ENCODE data around the gene GPR161.

The GPR161 gene

GRCh38 chr1:168148916-168149315, 12.2 kb upstream of the GPR161 start:
- no peak for DNase-seq

DNA sequence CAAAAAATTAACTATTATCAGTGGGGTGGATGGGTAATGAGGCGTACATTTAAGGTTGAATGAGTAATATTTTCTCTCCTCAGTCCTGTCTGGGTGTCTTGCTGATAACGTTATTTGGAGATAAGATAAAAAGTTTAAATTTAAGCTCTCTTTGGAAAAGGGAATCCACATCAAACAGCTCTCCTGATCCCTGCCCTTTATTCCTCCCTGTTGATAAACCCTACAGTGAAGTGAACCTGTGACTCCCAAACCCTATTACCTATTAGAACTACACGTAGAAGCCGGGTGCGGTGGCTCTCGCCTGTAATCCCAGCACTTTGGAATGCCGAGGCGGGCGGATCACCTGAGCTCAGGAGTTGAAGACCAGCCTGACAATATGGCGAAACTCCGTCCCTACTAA, 9.9 kb upstream of the GPR161 start:
- no peak for DNase-seq

- no peak for DNase-seq
Measured at GRCh38 chr1:168146160-168146539, 9.4 kb upstream of the GPR161 start.

DNA sequence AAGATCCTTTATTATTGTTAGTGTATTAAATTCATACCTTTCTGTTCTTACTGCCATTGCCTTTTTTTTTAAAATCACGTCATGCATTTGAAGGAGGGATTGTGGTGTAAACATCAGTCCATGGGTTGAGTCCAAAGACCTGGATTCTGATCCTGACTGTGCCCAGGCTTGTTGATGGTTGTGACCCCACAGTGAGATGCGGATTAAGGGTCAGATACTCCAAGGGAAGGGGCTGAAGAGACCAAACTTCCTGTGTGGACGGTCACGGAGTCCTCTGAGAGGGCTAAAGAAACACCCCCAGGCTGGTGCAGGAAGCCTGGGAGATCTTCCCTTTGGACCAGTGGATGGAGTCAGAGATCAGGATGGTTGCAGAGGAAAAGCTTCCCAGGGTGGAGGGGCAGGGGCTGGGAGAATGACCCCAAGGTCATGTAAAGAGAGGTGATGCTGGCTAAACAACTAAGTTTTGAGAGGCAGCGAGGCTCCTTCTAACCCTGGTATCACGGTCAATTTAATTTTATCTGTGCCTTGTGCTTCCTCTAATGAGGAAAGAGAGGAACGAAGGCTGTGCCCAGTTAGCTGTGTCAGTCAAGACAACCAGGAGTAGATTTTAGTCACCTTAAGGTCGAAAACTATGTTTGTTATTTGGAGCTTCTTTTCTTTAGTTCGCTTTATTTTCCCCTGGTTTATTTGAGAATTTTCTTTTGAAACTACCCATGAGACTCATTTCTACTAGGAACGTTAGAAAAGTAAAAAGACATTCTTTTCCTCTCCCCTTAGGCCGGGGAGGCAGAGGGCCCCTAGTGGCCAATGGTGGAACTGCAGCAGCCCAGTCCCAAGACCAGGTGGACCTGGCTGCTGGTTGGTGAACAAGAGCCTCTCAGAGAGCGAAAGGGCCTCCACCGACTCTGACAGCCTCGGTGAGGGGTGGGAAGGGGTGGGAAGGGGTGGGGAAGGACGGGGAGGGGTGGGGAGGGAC, 8.7 kb upstream of the GPR161 start:
- DNase-seq = peak in 44 of 56 donors; percentile 3 to 82 (median 41)

GRCh38 chr1:168141871-168142385, 5.2 kb upstream of the GPR161 start:
- DNase-seq = no peak

DNA sequence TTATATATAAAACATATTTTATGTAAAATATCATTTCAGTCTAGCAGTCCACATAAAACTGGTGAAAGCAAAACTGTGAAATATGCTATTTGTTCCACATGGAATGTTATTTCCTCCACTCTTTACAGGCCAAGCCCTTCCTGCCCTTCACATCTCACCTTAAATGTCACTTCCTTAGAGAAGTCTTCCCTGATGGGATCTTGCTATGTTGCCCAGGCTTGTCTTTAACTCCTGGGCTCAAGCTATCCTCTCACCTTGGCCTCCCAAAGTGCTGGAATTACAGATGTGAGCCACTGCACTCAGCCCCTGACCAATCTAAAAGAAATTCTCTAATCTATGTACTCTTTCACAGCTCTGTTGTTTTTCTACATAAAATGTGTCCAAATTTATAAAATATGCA, 2.3 kb upstream of the GPR161 start:
- no peak for DNase-seq

GRCh38 chr1:168138134-168138533, 1.4 kb upstream of the GPR161 start:
- no peak for DNase-seq

DNA sequence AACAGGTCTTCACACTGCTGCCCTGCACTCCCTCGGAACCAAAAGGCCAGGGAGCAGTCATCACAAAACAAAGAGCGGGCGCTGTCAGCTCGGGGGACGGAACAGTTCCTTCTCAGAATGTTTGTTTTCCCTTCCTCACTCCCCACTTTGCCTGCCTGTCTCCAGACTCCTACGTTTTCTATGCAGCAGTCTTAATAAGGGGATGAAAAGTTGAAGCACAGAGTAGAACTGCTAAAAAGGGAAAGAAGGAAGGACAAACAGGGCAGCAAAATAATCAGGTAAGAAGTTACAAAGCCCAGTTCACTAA, 738 bp upstream of the GPR161 start:
- DNase-seq = peak in 2 of 56 donors; percentile 25 to 26

DNA sequence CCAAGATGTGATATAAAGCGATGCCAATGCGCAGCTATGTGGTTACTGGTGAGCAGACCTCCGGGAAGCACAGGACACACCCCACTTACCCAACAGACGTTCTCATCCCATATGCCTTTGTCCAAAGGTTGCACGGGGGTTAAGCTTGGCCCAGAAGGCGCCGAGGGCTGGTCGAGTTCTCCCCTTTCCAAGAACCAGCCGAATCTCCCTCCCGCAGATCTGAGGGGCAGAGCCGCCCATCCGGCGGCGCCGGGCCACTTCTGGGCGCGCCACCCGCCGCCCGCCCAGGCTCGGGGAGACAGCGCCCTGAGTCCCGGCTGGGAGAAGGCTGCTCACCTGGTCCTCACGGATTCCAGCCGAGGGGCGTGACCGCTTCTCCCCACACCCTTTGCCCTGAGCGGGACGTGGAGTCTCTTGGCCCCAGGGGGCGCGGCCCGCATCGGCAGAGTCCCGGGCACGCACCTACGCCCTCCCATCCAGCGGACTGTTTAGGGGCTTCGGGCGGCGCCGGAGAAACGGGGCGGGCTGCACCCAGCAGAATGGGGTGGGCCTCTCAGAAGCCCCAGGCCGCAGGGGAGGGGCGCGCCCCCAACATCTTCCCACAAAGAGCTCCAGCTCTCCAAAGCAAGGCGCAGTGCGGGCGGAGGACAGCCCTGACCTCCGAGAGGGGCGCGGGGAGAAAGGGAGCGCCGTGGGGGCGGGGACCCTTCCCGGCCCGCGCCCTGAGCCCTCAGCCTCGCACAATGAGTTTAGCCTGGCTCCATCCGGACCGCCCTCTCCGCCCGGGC, 615 bp downstream of the GPR161 start:
- peak in 3 of 56 donors; percentile 2 to 13 (median 8) for DNase-seq

- no peak for DNase-seq
Measured at GRCh38 chr1:168135116-168135920, 1.4 kb downstream of the GPR161 start.

- DNase-seq = no peak
Measured at GRCh38 chr1:168134642-168135041, 2.1 kb downstream of the GPR161 start.

- DNase-seq = no peak
Measured at GRCh38 chr1:168134132-168134531, 2.6 kb downstream of the GPR161 start.

GRCh38 chr1:168129933-168130332, 6.8 kb downstream of the GPR161 start:
- no peak for DNase-seq

DNA sequence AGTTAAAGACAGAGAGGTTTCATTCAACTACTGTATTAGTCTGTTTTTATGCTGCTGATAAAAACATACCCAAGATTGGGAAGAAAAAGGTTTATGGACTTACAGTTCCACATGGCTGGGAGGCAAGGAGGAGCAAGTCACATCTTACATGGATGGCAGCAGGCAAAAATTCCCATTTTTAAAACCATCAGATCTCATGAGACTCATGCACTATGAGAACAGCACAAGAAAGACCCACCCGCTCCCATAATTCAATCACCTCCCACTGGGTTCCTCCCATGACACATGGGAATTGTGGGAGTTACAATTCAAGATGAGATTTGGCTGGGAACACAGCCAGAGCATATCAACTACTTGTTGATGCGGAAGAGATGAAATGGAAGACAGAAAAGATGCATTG, 9.2 kb downstream of the GPR161 start:
- no peak for DNase-seq

DNA sequence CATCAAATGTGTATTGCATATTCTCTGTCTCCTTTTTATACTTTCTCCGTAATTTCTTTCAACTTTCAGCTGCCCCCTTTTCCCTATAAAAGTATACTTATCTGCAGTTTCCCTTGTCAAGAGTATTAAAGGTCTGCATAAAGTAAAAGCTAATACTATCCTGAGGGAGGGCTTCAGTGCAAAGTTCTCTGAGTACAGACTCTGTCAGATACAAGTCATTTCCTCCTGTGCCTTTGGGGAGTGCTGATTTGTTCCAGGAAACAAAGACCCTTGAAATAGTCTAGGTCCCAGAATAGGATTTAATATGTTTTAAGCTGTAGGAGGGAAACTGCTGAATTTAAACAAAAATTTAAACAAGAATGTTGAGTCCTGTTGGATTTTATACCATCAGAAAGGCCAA, 11.7 kb downstream of the GPR161 start:
- no peak for DNase-seq

- peak in 9 of 56 donors; percentile 3 to 40 (median 18) for DNase-seq
Measured at GRCh38 chr1:168121401-168122011, 15.2 kb downstream of the GPR161 start.

- no peak for DNase-seq
Measured at GRCh38 chr1:168119750-168120149, 17.0 kb downstream of the GPR161 start.

DNA sequence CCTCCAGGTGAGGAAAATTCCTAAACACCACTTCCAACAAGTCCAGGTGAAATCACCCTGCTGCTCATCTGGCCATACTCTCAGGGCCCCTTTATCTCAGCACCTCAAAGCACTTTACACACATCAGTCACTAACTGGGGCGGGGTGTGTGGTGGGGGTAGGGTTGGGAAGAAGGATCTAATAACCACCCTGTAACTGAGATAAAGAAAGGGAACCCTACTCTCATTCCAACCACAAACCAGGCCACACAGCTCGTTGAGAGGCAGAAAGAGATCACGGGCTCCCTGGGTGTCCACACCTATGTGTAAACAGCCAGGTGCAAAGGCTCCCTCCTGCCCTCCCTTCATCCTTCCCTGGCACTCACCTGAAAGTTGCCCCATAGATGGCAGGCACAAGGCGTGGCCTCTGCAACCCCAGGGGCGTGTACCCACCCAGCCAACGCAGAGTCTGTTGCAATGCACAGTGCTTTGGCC, 20.4 kb downstream of the GPR161 start:
- no peak for DNase-seq

GRCh38 chr1:168114845-168115244, 21.9 kb downstream of the GPR161 start:
- no peak for DNase-seq

DNA sequence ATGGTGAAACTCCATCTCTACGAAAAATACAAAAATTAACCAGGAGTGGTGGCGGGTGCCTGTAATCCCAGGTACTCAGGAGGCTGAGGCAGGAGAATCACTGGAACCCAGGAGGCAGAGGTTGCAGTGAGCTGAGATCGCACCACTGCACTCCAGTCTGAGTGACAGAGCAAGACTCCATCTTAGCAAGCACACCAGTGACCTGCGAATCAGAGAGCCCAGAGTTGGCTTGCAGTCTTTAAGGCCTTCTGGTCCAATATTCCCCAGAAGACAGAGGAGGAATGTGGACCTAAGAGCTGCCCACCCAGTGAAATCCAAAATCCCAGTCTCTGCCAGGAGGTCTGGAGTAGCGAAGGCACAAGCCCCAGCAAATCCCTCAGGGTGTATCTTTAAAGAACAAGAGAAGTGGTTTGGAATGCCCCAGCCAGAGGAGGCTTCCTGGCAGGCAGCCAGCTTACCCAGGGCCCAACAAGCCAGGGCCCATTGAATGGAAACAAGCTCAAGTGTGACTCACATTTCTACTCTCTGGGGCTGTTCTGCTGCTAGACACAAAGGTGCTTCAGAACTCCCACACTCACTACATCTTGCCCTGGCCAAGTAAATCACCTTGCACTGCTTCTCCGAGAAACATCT, 23.9 kb downstream of the GPR161 start:
- DNase-seq = peak in 11 of 56 donors; percentile 3 to 42 (median 8)
